HG03575 (cell line): ENCODE measurements around the gene TBRG4.

ENCODE experiments used
- ATAC-seq: cut with Tn5 transposase; IDR thresholded peaks from one replicate; pipeline ENCODE4 v1.9.1; 2021; ENCODE audit not compliant: unreplicated experiment, insufficient number of reproducible peaks, low FRiP score; ENCODE audit errors: extremely low read depth

Gene TBRG4

GRCh38 chr7:45068236-45069023 lies 43.1 kb downstream of the TBRG4 start:
- ATAC-seq: no peak

GRCh38 chr7:45067582-45067981 lies 43.9 kb downstream of the TBRG4 start:
- ATAC-seq: no peak

- no peak for ATAC-seq
Observed at GRCh38 chr7:45066409-45066808, 45.1 kb downstream of the TBRG4 start.

GRCh38 chr7:45065031-45065995 lies 46.2 kb downstream of the TBRG4 start:
- ATAC-seq: no peak

GRCh38 chr7:45064047-45064725 lies 47.3 kb downstream of the TBRG4 start:
- no peak for ATAC-seq

GRCh38 chr7:45061806-45062425 lies 49.6 kb downstream of the TBRG4 start:
- ATAC-seq: no peak

- no peak for ATAC-seq
Observed at GRCh38 chr7:45061352-45061751, 50.1 kb downstream of the TBRG4 start.

GRCh38 chr7:45060295-45060694 lies 51.2 kb downstream of the TBRG4 start:
- no peak for ATAC-seq

- no peak for ATAC-seq
Observed at GRCh38 chr7:45057878-45058277, 53.6 kb downstream of the TBRG4 start.

GRCh38 chr7:45055594-45056219 lies 55.8 kb downstream of the TBRG4 start:
- ATAC-seq: no peak

GRCh38 chr7:45055016-45055415 lies 56.5 kb downstream of the TBRG4 start:
- ATAC-seq: no peak

GRCh38 chr7:45054442-45054841 lies 57.1 kb downstream of the TBRG4 start:
- no peak for ATAC-seq

- no peak for ATAC-seq
Observed at GRCh38 chr7:45053941-45054340, 57.6 kb downstream of the TBRG4 start.

- ATAC-seq: no peak
Observed at GRCh38 chr7:45053401-45053800, 58.1 kb downstream of the TBRG4 start.

- no peak for ATAC-seq
Observed at GRCh38 chr7:45052011-45052410, 59.5 kb downstream of the TBRG4 start.

- ATAC-seq: no peak
Observed at GRCh38 chr7:45050198-45050597, 61.3 kb downstream of the TBRG4 start.
